Adipocyte (in vitro differentiated cells): ENCODE data around the gene TMEM235.

ENCODE experiments used
- DNase-seq: peaks from one replicate; pipeline ENCODE4 v3.0.0-alpha.2; 2015; ENCODE audit warnings: low read depth
- H3K27me3 ChIP-seq: replicated peaks from 2 replicates; pipeline ENCODE4 v1.7.0; 2013; ENCODE audit warnings: mild to moderate bottlenecking, low read length, moderate library complexity; ENCODE audit not compliant: control insufficient read depth, insufficient read depth
- H3K36me3 ChIP-seq: 2 replicates; pipeline ENCODE4 v1.7.0; 2013; ENCODE audit warnings: low read length, mild to moderate bottlenecking, moderate library complexity; ENCODE audit not compliant: control insufficient read depth, insufficient read depth, severe bottlenecking
- H3K4me1 ChIP-seq: 2 replicates; pipeline ENCODE4 v1.7.0; 2013; ENCODE audit warnings: mild to moderate bottlenecking, low read length, moderate library complexity; ENCODE audit not compliant: control insufficient read depth, insufficient read depth
- H3K4me3 ChIP-seq: 2 replicates; pipeline ENCODE4 v1.7.0; 2013; ENCODE audit warnings: mild to moderate bottlenecking, low read length, moderate library complexity
- H3K9ac ChIP-seq: 2 replicates; pipeline ENCODE4 v1.7.0; 2013; ENCODE audit warnings: mild to moderate bottlenecking, low read length, moderate library complexity
- H3K9me3 ChIP-seq: 2 replicates; pipeline ENCODE4 v1.7.0; 2013; ENCODE audit warnings: mild to moderate bottlenecking, low read length, moderate library complexity; ENCODE audit not compliant: control insufficient read depth

Gene TMEM235

GRCh38 chr17:78289004-78289403 lies 57.6 kb downstream of the TMEM235 start:
- Histone ChIP-seq H3K4me3 (no peak overlapping the region), H3K9me3 (no peaks in the 10 kb centered on the region), H3K27me3 (no peaks in the 10 kb centered on the region), H3K9ac (no peak overlapping the region), H3K4me1 (peaks cover 11% of the 10 kb centered on the region), H3K36me3 (no peaks in the 10 kb centered on the region)
- no peak for DNase-seq

GRCh38 chr17:78289802-78290363 lies 58.5 kb downstream of the TMEM235 start:
- Histone ChIP-seq H3K27me3 (no peaks in the 10 kb centered on the region), H3K4me3 (no peak overlapping the region), H3K9me3 (no peaks in the 10 kb centered on the region), H3K9ac (peak overlapping the region; percentile 6), H3K4me1 (peaks cover 7% of the 10 kb centered on the region), H3K36me3 (no peaks in the 10 kb centered on the region)
- peak; percentile 93 for DNase-seq
